IPS-11a (cell line): ENCODE measurements around the gene THSD7A.

Source experiments
- H3K4me3 ChIP-seq: one replicate; pipeline ENCODE4 v1.5.1; 2013; ENCODE audit warnings: low read depth, low read length, control low read depth

THSD7A gene

GRCh38 chr7:11430112-11430511 lies 401.9 kb downstream of the THSD7A start:
- H3K4me3 ChIP-seq, result no peak overlapping the region

- H3K4me3 ChIP-seq, result no peak overlapping the region
Observed at GRCh38 chr7:11428877-11429581, 403.0 kb downstream of the THSD7A start.

GRCh38 chr7:11427686-11428273 lies 404.2 kb downstream of the THSD7A start:
- no peak overlapping the region for H3K4me3 ChIP-seq

- H3K4me3 ChIP-seq, result no peak overlapping the region
Observed at GRCh38 chr7:11424006-11424405, 408.0 kb downstream of the THSD7A start.

GRCh38 chr7:11420049-11420448 lies 411.9 kb downstream of the THSD7A start:
- no peak overlapping the region for H3K4me3 ChIP-seq

GRCh38 chr7:11416641-11417458 lies 415.1 kb downstream of the THSD7A start:
- H3K4me3 ChIP-seq, result no peak overlapping the region

GRCh38 chr7:11415101-11415500 lies 416.9 kb downstream of the THSD7A start:
- no peak overlapping the region for H3K4me3 ChIP-seq

- H3K4me3 ChIP-seq, result no peak overlapping the region
Observed at GRCh38 chr7:11413901-11414300, 418.1 kb downstream of the THSD7A start.

- H3K4me3 ChIP-seq, result no peak overlapping the region
Observed at GRCh38 chr7:11412036-11412435, 420.0 kb downstream of the THSD7A start.

- no peak overlapping the region for H3K4me3 ChIP-seq
Observed at GRCh38 chr7:11410656-11411644, 421.0 kb downstream of the THSD7A start.

- H3K4me3 ChIP-seq, result no peak overlapping the region
Observed at GRCh38 chr7:11404355-11404754, 427.6 kb downstream of the THSD7A start.

- no peak overlapping the region for H3K4me3 ChIP-seq
Observed at GRCh38 chr7:11403781-11404180, 428.2 kb downstream of the THSD7A start.

GRCh38 chr7:11394438-11394837 lies 437.6 kb downstream of the THSD7A start:
- no peak overlapping the region for H3K4me3 ChIP-seq

- no peak overlapping the region for H3K4me3 ChIP-seq
Observed at GRCh38 chr7:11379641-11380040, 452.4 kb downstream of the THSD7A start.

GRCh38 chr7:11376529-11376928 lies 455.5 kb downstream of the THSD7A start:
- no peak overlapping the region for H3K4me3 ChIP-seq

- no peak overlapping the region for H3K4me3 ChIP-seq
Observed at GRCh38 chr7:11374629-11375028, 457.4 kb downstream of the THSD7A start.

GRCh38 chr7:11373546-11374142 lies 458.4 kb downstream of the THSD7A start:
- no peak overlapping the region for H3K4me3 ChIP-seq

GRCh38 chr7:11369696-11370095 lies 462.3 kb downstream of the THSD7A start:
- H3K4me3 ChIP-seq, result no peak overlapping the region

- H3K4me3 ChIP-seq, result no peak overlapping the region
Observed at GRCh38 chr7:11366118-11366517, 465.9 kb downstream of the THSD7A start.

- no peak overlapping the region for H3K4me3 ChIP-seq
Observed at GRCh38 chr7:11358637-11359036, 473.4 kb downstream of the THSD7A start.
